HG03571 (cell line): ENCODE data around the gene ELAVL4.

Experiments
- ATAC-seq: cut with Tn5 transposase; IDR thresholded peaks from one replicate; pipeline ENCODE4 v1.9.1; 2021; ENCODE audit not compliant: unreplicated experiment

ELAVL4 gene

GRCh38 chr1:50175719-50176639 is 67.3 kb downstream of the ELAVL4 start:
- ATAC-seq, result no peak

GRCh38 chr1:50177994-50178393 is 69.3 kb downstream of the ELAVL4 start:
- no peak for ATAC-seq

- no peak for ATAC-seq
Measured at GRCh38 chr1:50179639-50180038, 70.9 kb downstream of the ELAVL4 start.

- no peak for ATAC-seq
Measured at GRCh38 chr1:50180367-50180766, 71.6 kb downstream of the ELAVL4 start.

- ATAC-seq, result no peak
Measured at GRCh38 chr1:50181027-50181663, 72.4 kb downstream of the ELAVL4 start.

GRCh38 chr1:50183378-50184133 is 74.8 kb downstream of the ELAVL4 start:
- no peak for ATAC-seq

- ATAC-seq, result no peak
Measured at GRCh38 chr1:50189369-50189768, 80.6 kb downstream of the ELAVL4 start.

- no peak for ATAC-seq
Measured at GRCh38 chr1:50193002-50193401, 84.3 kb downstream of the ELAVL4 start.

- no peak for ATAC-seq
Measured at GRCh38 chr1:50195205-50195604, 86.5 kb downstream of the ELAVL4 start.

- ATAC-seq, result no peak
Measured at GRCh38 chr1:50196081-50196480, 87.4 kb downstream of the ELAVL4 start.

- ATAC-seq, result no peak
Measured at GRCh38 chr1:50197216-50197615, 88.5 kb downstream of the ELAVL4 start.

- ATAC-seq, result no peak
Measured at GRCh38 chr1:50208315-50208714, 99.6 kb downstream of the ELAVL4 start.

- ATAC-seq, result no peak
Measured at GRCh38 chr1:50208756-50209155, 100.0 kb downstream of the ELAVL4 start.

- ATAC-seq, result no peak
Measured at GRCh38 chr1:50209749-50210148, 101.0 kb downstream of the ELAVL4 start.

GRCh38 chr1:50213505-50213904 is 104.8 kb downstream of the ELAVL4 start:
- ATAC-seq, result no peak

- ATAC-seq, result no peak
Measured at GRCh38 chr1:50214717-50215116, 106.0 kb downstream of the ELAVL4 start.

GRCh38 chr1:50218344-50219120 is 109.8 kb downstream of the ELAVL4 start:
- ATAC-seq, result no peak

- ATAC-seq, result no peak
Measured at GRCh38 chr1:50228871-50229384, 120.2 kb downstream of the ELAVL4 start.

- ATAC-seq, result no peak
Measured at GRCh38 chr1:50231209-50231608, 122.5 kb downstream of the ELAVL4 start.

- ATAC-seq, result no peak
Measured at GRCh38 chr1:50232336-50232735, 123.6 kb downstream of the ELAVL4 start.

GRCh38 chr1:50236656-50237055 is 127.9 kb downstream of the ELAVL4 start:
- ATAC-seq, result no peak
